GM04504 (cell line): Measurements from ENCODE around the gene SMYD3.
"Not testable (repeated sequence)": the region's sequence is repeated elsewhere in the genome, so short reads cannot be mapped to it uniquely, and the experiment has no call there.

ENCODE experiments used
- DNase-seq: peaks from one replicate; pipeline ENCODE4 v3.0.0-alpha.2; 2012; ENCODE audit warnings: low read depth

SMYD3 gene

GRCh38 chr1:245715970-245716369 lies 791.1 kb downstream of the SMYD3 start:
- peak; percentile 69 for DNase-seq

DNA sequence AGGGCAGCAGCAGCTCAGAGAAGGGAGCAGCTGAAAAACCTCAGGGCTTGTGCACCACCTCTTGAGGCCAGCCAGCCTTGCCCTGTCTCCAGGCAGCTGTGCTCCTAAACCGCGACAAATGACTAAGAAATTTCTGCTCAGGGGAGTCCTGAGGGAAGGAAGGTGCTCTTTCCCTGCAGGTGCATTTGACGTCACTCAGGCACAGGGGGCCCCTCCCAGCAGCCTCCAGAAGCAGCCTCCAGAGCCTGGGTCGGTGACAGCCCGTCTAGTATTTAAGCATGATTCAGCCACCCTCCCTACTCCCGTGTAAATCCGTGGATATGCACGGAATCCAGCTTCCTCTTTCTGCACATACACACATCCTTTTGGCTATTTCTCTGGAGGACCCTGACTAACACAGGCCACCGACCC lies 791.8 kb downstream of the SMYD3 start:
- no peak for DNase-seq

GRCh38 chr1:245714027-245714426 lies 793.1 kb downstream of the SMYD3 start:
- DNase-seq: not testable (repeated sequence)

GRCh38 chr1:245710961-245711903 lies 795.8 kb downstream of the SMYD3 start:
- DNase-seq: no peak

GRCh38 chr1:245707941-245708340 lies 799.1 kb downstream of the SMYD3 start:
- DNase-seq: no peak

DNA sequence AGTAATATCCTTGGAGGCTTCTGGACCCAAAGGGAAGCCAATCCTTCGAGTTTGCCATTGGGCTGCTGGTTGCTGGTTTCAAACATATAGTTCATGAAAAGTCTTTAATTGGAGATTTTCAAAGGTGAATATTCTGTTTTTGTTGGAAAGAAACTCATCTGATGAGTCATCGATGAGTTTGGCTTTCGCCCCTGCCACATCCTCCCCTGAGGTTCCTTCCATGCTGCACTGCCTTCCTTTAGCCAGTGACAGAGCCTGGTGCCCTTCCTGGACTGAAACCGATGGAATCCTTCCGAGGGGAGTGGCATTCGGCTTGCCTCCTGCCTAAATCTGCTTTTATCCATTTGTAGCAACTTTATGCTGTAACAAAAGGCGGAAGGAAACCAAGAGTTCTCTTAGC lies 802.3 kb downstream of the SMYD3 start:
- no peak for DNase-seq

- DNase-seq: no peak
These were observed 802.7 kb downstream of the SMYD3 start for GRCh38 chr1:245704341-245704740.

DNA sequence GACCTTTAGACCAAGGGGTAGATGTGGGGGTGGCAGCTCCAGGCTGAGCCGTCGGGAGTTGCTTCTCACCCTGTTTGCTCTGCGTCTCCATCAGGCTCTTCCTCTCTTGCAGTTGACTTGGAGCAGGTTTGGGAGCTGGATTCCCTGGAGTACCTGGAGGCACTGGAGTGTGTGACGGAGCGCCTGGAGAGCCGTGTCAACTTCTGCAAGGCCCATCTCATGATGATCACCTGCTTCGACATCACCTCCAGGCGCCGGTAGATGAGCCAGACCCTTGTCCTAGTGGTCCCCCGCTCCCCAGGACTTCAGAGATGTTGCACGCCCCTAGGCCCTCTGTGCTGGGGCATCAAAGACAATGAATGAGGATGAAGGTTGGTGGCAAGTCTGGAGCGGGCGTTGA lies 804.7 kb downstream of the SMYD3 start:
- DNase-seq: no peak

- no peak for DNase-seq
These were observed 805.4 kb downstream of the SMYD3 start for GRCh38 chr1:245701631-245702030.

- DNase-seq: no peak
These were observed 806.4 kb downstream of the SMYD3 start for GRCh38 chr1:245700631-245701030.
